ENCODE measurements around the gene ETV3.

DNA sequence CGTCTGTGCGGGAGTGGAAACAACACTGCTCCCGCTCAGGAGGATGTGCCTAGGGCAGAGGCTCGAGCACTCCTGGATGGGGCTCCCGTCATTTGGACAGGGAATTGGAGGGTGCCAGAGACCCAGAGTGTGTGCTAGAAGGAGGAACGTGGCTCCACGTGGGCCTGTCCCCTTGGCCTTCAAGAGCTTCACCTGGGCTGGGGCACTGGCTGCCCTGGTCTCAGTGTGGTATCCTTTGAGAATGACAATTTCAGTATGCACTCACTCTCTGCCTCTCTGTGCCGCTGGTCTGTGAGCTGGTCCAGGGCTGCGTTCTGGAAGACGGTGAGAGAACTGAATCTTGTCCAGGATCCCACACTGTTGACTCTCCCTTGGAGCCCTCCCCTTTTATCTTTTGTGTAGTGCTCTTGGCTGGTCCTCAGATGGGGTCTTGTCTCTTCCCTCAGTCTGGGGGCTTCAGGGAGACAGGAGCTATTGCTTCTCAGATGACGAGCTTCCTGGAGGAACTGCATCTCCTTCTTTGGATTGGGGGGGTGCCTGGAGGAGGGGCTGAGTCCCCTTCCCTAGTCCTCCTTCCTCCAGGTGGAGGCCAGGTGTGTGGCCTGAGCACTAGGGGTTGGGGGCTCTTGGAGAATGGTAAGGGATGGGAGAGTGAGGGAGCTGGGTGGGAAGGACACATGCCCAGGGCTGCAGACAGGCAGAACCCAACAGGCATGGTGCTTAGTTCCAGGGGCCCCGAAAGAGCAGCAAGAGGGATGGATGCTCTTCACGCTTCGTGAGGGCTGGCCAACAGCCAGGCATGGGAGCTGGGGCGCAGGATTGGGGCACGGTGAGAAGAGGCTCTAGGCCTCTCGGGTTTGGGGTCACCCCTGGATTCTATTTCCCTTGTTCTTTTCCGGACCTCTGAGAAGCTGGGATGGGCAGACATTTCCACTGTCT, 23.7 kb downstream of the ETV3 start:
- no peak for TF ChIP-seq EP300 (IDR thresholded peaks at IDR 0.05)
- no peak for TF ChIP-seq CTCF (IDR thresholded peaks at IDR 0.05)
- TF ChIP-seq POLR2AphosphoS5 (IDR thresholded peaks at IDR 0.05) = no peak
- TF ChIP-seq POLR2A (IDR thresholded peaks at IDR 0.05) = no peak

Data from gastroesophageal sphincter (tissue), 3 donors.